Spinal cord (tissue), 10 donors: ENCODE results near the gene LRP6. TPM values are rescaled to one million over a fixed set of nuclear protein-coding genes. Genes with fewer than 3 reads are reported as not detected.

ENCODE experiments used
- DNase-seq, 6 donors: peaks; one replicate each; pipeline versions ENCODE4 v3.0.0 to v3.0.0-alpha.2; 2013 to 2015; ENCODE audit warnings: low spot score in 6 of 6, low read depth in 4 of 6
- H3K27ac ChIP-seq: one replicate; pipeline ENCODE4 v1.5.1; 2013; ENCODE audit warnings: low read depth, low read length, control low read depth
- H3K27me3 ChIP-seq: one replicate; pipeline ENCODE4 v1.6.1; 2013; ENCODE audit warnings: low read length; ENCODE audit not compliant: control insufficient read depth, insufficient read depth
- H3K36me3 ChIP-seq: one replicate; pipeline ENCODE4 v1.6.1; 2013; ENCODE audit warnings: low read length; ENCODE audit not compliant: control insufficient read depth, insufficient read depth
- H3K4me1 ChIP-seq: one replicate; pipeline ENCODE4 v1.6.1; 2013; ENCODE audit warnings: low read length; ENCODE audit not compliant: control insufficient read depth, insufficient read depth
- H3K4me3 ChIP-seq: one replicate; pipeline ENCODE4 v1.5.1; 2013; ENCODE audit warnings: low read depth, low read length, control low read depth
- H3K9me3 ChIP-seq: one replicate; pipeline ENCODE4 v1.6.1; 2013; ENCODE audit warnings: low read length; ENCODE audit not compliant: control insufficient read depth, insufficient read depth
- WGBS: methylation state at CpG from one replicate; pipeline ENCODE4 v1.1.5; 2013; ENCODE audit warnings: missing lambda C conversion rate; ENCODE audit not compliant: insufficient coverage; 5-methylcytosine and 5-hydroxymethylcytosine counted together
- polyA plus RNA-seq, 2 donors: library from polyadenylated mRNA; unstranded; fragments of 120-200 nt; gene quantifications; one replicate each; pipeline ENCODE4 v1.2.1, GENCODE V29; 2013; ENCODE audit not compliant: insufficient read length in 2 of 2
- total RNA-seq, 2 donors: library from RNA; depleted of rRNA in 1 of 2; stranded (reverse); fragments of 120-200 nt in 1 of 2; fragments of >200 nt in 1 of 2; gene quantifications; one replicate each; pipeline versions ENCODE4 v1.2.3 to v1.2.4, GENCODE V29; 2013 to 2014
- donor health status: healthy.

Gene LRP6
- total and polyA plus RNA-seq, 4 donors, result 21.5 to 63.7 (median 43.1) TPM

DNA sequence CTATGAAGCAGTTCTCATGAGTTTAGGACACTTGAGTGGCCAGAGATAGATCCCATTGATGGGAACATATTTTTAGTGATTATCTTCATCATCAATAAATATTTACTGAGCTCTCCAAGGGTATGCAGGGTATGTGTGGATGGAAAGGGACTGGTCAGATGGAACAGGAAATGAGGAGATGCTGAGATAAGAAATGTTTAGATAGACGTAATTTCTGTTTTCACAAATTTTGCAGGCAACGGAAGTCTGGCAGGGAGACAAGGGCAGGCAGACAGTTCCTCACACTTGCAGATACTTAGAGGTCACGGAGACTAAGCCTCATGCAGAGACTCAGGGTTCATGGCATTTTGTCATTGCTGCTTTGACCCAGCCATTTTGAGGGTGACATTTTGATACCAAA lies 171.8 kb downstream of the LRP6 start:
- H3K4me1 ChIP-seq, result peaks cover 8% of the 10 kb centered on the region
- H3K4me3 ChIP-seq, result no peak overlapping the region
- no peaks in the 10 kb centered on the region for H3K9me3 ChIP-seq
- 89% methylated on average over 3 of the region's 3 CpGs for WGBS
- no peak for DNase-seq
- H3K36me3 ChIP-seq, result no peaks in the 10 kb centered on the region
- H3K27ac ChIP-seq, result no peak overlapping the region
- no peaks in the 10 kb centered on the region for H3K27me3 ChIP-seq

DNA sequence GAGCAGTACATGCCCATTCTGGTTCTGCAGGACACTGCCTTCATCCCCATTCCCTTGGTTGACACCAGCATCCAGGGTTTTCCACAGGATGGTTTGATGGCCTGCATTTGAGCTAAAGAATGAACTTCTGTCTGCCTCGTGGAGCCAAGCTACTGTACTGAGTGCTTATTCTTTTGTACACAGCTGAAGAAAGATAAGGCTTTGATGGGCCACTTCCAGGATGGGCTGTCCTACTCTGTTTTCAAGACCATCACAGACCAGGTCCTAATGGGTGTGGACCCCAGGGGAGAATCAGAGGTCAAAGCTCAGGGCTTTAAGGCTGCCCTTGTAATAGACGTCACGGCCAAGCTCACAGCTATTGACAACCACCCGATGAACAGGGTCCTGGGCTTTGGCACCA lies 172.4 kb downstream of the LRP6 start:
- Histone ChIP-seq H3K36me3 (no peaks in the 10 kb centered on the region), H3K27ac (no peak overlapping the region), H3K4me1 (peaks cover 8% of the 10 kb centered on the region), H3K4me3 (no peak overlapping the region), H3K9me3 (no peaks in the 10 kb centered on the region), H3K27me3 (no peaks in the 10 kb centered on the region)
- DNase-seq, result no peak
- WGBS, result 95% methylated on average over 4 of the region's 4 CpGs

DNA sequence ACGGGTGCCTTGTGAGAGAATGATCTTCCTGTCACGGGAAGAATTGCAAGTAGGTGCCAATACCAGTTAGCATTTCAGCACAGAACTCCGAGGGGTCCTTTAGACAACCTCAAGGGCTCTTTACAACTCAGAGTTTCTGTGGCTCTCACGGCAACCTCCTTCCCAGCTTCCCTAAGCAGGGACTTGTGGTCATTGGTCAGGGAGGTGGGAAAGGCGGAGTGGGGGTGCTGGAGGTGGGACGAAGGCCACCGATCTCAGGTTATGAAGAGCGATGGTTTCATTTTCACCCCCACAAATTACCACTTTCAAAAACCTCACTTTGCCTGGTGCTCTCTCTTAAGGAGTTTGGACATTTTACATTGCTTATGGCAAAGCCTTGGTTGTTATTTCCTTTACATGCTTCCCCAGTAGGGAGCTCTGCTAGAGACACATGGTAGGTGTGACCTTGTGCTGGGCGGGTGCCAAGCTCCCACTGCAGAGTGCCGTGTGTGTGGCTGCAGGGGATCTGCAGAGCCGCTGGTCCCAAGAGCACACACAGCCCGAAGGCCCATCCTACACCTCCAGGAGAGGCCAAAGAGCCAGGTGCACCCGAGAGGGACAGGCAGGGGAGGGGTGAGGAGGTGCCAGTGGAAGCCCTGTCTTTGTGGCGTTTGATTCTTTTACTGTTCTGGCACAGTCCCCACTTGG lies 174.7 kb downstream of the LRP6 start:
- Histone ChIP-seq H3K4me3 (no peak overlapping the region), H3K27me3 (no peaks in the 10 kb centered on the region), H3K9me3 (no peaks in the 10 kb centered on the region), H3K27ac (no peak overlapping the region), H3K4me1 (peaks cover 11% of the 10 kb centered on the region), H3K36me3 (no peaks in the 10 kb centered on the region)
- peak in 2 of 6 donors; percentile 28 to 38 for DNase-seq
- WGBS, result 44% methylated on average over 8 of the region's 14 CpGs

DNA sequence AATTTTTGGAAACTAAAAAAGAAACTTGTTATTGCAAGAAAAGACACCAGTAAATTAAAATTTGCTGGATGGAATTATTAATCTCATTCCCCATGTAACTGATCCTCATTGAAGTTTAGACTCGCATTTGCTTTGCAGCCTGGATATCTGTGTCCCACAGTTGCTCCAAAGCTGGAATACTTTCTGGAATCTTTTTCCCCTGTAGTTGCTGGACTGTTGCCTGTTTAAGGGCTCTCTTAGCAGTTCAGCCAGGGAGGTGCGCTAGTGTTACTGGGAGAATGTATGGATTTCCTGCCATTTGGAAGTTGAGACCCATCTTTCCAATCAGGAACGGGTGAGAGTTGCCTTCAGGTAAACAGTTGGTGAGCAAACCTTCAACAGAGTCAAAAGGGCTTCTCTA lies 175.8 kb downstream of the LRP6 start:
- Histone ChIP-seq H3K27me3 (no peaks in the 10 kb centered on the region), H3K4me1 (peaks cover 15% of the 10 kb centered on the region), H3K36me3 (no peaks in the 10 kb centered on the region), H3K27ac (no peak overlapping the region), H3K4me3 (no peak overlapping the region), H3K9me3 (no peaks in the 10 kb centered on the region)
- no peak for DNase-seq
- 93% methylated on average over 2 of the region's 3 CpGs for WGBS

- no peaks in the 10 kb centered on the region for H3K9me3 ChIP-seq
- H3K4me1 ChIP-seq, result peaks cover 15% of the 10 kb centered on the region
- H3K27me3 ChIP-seq, result no peaks in the 10 kb centered on the region
- DNase-seq, result no peak
- 83% methylated on average over 3 of the region's 9 CpGs for WGBS
- H3K36me3 ChIP-seq, result no peaks in the 10 kb centered on the region
- no peak overlapping the region for H3K4me3 ChIP-seq
- no peak overlapping the region for H3K27ac ChIP-seq
Observed at GRCh38 chr12:12088761-12089160, 178.1 kb downstream of the LRP6 start.

DNA sequence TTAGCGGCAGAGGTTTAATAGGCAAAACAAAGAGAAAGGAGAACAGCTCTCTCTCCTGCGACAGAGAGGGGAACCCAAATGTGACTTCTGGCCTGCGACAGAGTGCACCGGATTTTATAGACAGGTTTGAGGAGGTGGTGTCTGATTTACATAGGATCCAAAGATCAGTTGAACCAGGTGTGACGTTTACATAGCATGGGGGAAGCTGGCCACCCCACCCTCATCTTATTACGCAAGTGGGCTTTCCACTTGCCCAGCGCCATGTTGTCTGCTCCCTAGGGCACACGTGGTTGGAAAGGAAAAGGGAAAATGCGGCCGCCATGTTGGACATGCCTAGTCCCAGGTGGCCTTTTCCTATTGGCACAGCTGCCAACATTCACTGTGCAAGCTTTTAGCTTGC lies 178.7 kb downstream of the LRP6 start:
- 69% methylated on average over 5 of the region's 10 CpGs for WGBS

DNA sequence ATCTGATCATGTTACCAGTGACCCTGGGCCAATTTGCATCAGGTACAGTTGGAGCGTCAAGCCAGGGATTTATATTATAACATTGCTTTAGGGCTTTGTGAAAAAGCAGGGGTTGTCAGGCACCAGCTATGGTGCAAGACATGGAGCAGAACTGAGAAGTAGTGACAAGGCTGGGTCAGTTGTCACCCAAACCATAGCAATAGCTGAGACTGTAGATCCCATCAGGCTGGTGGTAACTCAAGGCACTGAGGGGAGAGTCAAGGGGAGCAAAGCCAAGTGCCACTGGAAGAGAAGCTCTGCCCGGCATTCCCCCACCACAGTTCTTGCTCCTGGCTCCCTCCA lies 179.2 kb downstream of the LRP6 start:
- Histone ChIP-seq H3K9me3 (no peaks in the 10 kb centered on the region), H3K4me3 (no peak overlapping the region), H3K4me1 (peaks cover 15% of the 10 kb centered on the region), H3K36me3 (no peaks in the 10 kb centered on the region), H3K27ac (no peak overlapping the region), H3K27me3 (no peaks in the 10 kb centered on the region)
- 85% methylated on average over 1 of the region's 2 CpGs for WGBS
- DNase-seq, result no peak

More for the DNA sequence above, 178.7 kb downstream of the LRP6 start:
- Histone ChIP-seq H3K4me1 (peaks cover 15% of the 10 kb centered on the region), H3K9me3 (no peaks in the 10 kb centered on the region), H3K27me3 (no peaks in the 10 kb centered on the region), H3K36me3 (no peaks in the 10 kb centered on the region), H3K27ac (no peak overlapping the region), H3K4me3 (no peak overlapping the region)
- DNase-seq, result no peak

- Histone ChIP-seq H3K4me3 (no peak overlapping the region), H3K9me3 (no peaks in the 10 kb centered on the region), H3K27ac (no peak overlapping the region), H3K27me3 (no peaks in the 10 kb centered on the region), H3K36me3 (no peaks in the 10 kb centered on the region), H3K4me1 (peaks cover 11% of the 10 kb centered on the region)
- WGBS, result 47% methylated on average over 8 of the region's 9 CpGs
- peak in 4 of 6 donors; percentile 15 to 75 (median 50) for DNase-seq
Observed at GRCh38 chr12:12086973-12087692, 179.7 kb downstream of the LRP6 start.

- H3K36me3 ChIP-seq, result no peaks in the 10 kb centered on the region
- H3K27me3 ChIP-seq, result no peaks in the 10 kb centered on the region
- H3K4me3 ChIP-seq, result no peak overlapping the region
- H3K4me1 ChIP-seq, result peaks cover 11% of the 10 kb centered on the region
- WGBS, result 61% methylated on average over 5 of the region's 5 CpGs
- H3K9me3 ChIP-seq, result no peaks in the 10 kb centered on the region
- H3K27ac ChIP-seq, result no peak overlapping the region
- no peak for DNase-seq
Observed at GRCh38 chr12:12086362-12086761, 180.5 kb downstream of the LRP6 start.

DNA sequence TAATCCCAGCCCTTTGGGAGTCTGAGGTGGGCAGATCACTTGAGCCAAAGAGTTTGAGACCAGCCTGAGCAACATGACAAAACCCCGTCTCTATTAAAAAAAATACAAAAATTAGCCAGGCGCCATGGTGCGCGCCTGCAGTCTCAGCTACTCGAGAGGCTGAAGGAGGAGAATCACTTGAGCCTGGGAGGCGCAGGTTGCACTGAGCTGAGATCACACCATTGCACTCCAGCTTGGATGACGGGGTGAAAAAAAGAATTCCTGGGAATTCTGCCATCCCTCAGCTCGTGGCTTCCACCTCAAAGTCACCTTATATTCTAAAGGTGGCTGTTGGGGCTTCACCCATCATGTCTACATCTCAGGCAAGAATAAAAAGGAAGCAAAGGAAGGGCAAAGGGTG lies 183.2 kb downstream of the LRP6 start:
- Histone ChIP-seq H3K9me3 (no peaks in the 10 kb centered on the region), H3K27ac (no peak overlapping the region), H3K27me3 (no peaks in the 10 kb centered on the region), H3K36me3 (no peaks in the 10 kb centered on the region), H3K4me3 (no peak overlapping the region), H3K4me1 (peaks cover 11% of the 10 kb centered on the region)
- DNase-seq, result no peak
- WGBS, result 82% methylated on average over 5 of the region's 8 CpGs
